22Rv1 (cell line): ENCODE data around the gene CORO1C.

Experiments
- CTCF ChIP-seq: fragments of 450-650 bp; IDR thresholded peaks from 2 replicates; pipeline ENCODE4 v1.5.1; 2017; ENCODE audit warnings: mild to moderate bottlenecking
- ZFX ChIP-seq: fragments of 450-650 bp; IDR thresholded peaks from 2 replicates; pipeline ENCODE4 v1.6.1; 2017; ENCODE audit warnings: antibody characterized with exemption, borderline replicate concordance

- TF ChIP-seq CTCF (no peak), ZFX (no peak)
These were observed 30.3 kb downstream of the CORO1C start for GRCh38 chr12:108700833-108701541.
